ENCODE results near the gene KLK2.

KLK2 gene

GRCh38 chr19:50925734-50926133, 52.5 kb downstream of the KLK2 start:
- no peak for DNase-seq (ENCODE audit: low read depth)

GRCh38 chr19:50926144-50926543, 52.9 kb downstream of the KLK2 start:
- no peak for DNase-seq (ENCODE audit: low read depth)

GRCh38 chr19:50928831-50929230, 55.6 kb downstream of the KLK2 start:
- no peak for DNase-seq (ENCODE audit: low read depth)
